Epithelial cell of umbilical artery (primary cell): Measurements from ENCODE around the gene RSRC2. TPM values are rescaled to one million over a fixed set of nuclear protein-coding genes. Genes with fewer than 3 reads are reported as not detected.

Experiments
- total RNA-seq: library from RNA; depleted of rRNA; stranded (reverse); fragments of >200 nt; gene quantifications from 2 replicates; pipeline ENCODE4 v1.2.3, GENCODE V29; 2014

Gene RSRC2, protein sequence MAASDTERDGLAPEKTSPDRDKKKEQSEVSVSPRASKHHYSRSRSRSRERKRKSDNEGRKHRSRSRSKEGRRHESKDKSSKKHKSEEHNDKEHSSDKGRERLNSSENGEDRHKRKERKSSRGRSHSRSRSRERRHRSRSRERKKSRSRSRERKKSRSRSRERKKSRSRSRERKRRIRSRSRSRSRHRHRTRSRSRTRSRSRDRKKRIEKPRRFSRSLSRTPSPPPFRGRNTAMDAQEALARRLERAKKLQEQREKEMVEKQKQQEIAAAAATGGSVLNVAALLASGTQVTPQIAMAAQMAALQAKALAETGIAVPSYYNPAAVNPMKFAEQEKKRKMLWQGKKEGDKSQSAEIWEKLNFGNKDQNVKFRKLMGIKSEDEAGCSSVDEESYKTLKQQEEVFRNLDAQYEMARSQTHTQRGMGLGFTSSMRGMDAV
- 30.2 and 56.1 TPM in 2 replicates for total RNA-seq

DNA sequence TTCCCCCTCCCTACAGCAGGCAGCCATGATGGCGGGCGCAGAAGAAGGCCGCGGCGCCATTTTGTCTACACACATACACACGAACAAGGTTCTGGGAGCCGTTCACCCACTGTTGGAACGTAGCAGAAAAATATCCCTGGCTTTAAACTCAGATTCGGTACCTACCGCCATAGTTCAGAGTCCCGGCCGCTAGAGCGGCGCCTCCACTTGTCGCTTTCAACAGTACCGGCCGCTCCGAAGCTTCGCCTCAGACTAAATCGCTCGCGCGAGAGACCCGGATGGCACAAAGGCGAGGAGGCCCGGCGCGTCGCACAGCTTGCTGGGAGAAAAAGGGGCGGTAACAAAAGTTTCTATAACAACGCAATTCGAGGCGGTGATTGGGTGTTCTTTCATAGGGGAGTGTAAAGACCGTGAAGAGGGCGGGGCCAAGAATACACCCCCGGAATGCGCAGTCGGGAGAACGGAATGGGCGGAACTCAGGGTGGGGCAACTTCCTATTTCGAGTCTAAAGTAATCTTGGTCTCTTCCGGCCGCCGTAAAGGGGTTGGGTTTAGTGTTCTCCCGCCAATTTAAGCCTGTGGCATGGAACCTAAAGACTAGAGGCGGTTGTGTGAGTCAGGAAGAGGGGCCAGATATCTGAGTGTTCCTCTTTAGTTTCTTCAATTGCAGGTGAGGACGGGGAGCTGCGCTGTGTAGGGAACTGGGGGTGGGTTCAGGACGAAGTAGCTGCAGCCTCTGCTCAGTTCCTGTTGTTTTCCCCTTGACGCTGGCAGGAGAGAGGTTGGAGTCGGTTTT is at the start of gene RSRC2, which contains the start of gene KNTC1:
Gene RSRC2, minus strand, starts transcription at position 254 of the 795 bp plus-strand sequence. Its CDS starts 83 bp downstream, at position 171.
Gene KNTC1, plus strand, starts transcription at position 567 of the 795 bp plus-strand sequence. CDS start 2,815 bp downstream, outside the sequence.

DNA sequence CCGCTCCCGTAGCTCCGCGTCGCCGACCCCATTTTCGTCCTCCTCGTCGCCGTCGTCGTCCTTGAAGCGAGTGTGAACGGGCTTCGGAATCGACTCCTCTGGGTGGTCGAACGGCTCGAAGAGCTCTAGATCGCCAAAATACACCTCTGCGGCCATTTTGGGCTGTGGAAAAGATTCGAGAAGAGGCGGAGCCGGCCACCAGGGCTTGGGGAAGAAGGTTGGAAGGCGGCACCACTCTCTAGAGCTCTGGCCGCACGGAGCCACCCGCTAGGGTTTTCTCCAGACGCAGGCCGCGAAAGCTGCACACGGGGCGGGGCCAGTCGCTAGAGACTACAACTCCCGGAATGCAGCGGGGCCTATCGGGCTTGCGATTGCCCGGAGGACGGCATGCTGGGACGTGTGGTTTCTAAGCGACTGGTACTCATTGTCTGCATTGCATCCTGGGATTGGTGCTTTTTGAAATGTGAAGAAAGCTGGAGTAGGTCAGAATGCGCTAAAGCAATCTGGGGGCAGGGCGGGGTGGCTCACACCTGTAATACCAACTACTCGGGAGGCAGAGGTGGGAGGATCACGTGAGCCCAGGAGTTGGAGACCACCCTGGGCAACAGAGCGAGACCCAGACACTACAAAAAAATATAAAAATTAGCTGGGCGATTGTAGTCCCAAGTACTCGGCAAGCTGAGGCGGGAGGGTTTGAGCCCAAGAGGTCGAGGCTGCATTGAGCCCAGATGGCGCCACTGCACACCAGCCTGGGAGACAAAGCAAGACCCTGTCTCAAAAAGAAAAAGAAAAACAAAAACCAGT is 25.8 kb downstream of the RSRC2 start, which contains the start of gene ZCCHC8:
Gene ZCCHC8, minus strand, starts transcription at position 248 of the 804 bp plus-strand sequence. Its CDS starts 92 bp downstream, at position 156.

Other genes starting within 250 kb of the RSRC2 start
- gene CLIP1, start 104.3 kb downstream of the RSRC2 start, total RNA-seq = 37.4 and 41.2 TPM in 2 replicates
- 15.9 and 16.1 TPM in 2 replicates for gene ZCCHC8, start 26.0 kb downstream of the RSRC2 start, total RNA-seq
- gene KNTC1, start 313 bp upstream of the RSRC2 start, total RNA-seq = 28.9 and 37.4 TPM in 2 replicates
- gene HCAR2, start 176.4 kb upstream of the RSRC2 start, total RNA-seq = not detected in 2 replicates
- gene HCAR3, start 189.9 kb upstream of the RSRC2 start, total RNA-seq = not detected in 2 replicates
- not detected in 2 replicates for gene HCAR1, start 203.9 kb upstream of the RSRC2 start, total RNA-seq
- gene DENR, start 225.9 kb upstream of the RSRC2 start, total RNA-seq = 35.1 and 45.4 TPM in 2 replicates
- 0.30 and 0.65 TPM in 2 replicates for gene CCDC62, start 247.6 kb upstream of the RSRC2 start, total RNA-seq